GM19238 (cell line): Measurements from ENCODE around the gene SOAT2.

Source experiments
- DNase-seq: peaks from one replicate; pipeline ENCODE4 v3.0.0; 2011; ENCODE audit warnings: low spot score; ENCODE audit not compliant: insufficient read length

SOAT2 gene

GRCh38 chr12:53065470-53065869 is 37.8 kb upstream of the SOAT2 start:
- DNase-seq: no peak

DNA sequence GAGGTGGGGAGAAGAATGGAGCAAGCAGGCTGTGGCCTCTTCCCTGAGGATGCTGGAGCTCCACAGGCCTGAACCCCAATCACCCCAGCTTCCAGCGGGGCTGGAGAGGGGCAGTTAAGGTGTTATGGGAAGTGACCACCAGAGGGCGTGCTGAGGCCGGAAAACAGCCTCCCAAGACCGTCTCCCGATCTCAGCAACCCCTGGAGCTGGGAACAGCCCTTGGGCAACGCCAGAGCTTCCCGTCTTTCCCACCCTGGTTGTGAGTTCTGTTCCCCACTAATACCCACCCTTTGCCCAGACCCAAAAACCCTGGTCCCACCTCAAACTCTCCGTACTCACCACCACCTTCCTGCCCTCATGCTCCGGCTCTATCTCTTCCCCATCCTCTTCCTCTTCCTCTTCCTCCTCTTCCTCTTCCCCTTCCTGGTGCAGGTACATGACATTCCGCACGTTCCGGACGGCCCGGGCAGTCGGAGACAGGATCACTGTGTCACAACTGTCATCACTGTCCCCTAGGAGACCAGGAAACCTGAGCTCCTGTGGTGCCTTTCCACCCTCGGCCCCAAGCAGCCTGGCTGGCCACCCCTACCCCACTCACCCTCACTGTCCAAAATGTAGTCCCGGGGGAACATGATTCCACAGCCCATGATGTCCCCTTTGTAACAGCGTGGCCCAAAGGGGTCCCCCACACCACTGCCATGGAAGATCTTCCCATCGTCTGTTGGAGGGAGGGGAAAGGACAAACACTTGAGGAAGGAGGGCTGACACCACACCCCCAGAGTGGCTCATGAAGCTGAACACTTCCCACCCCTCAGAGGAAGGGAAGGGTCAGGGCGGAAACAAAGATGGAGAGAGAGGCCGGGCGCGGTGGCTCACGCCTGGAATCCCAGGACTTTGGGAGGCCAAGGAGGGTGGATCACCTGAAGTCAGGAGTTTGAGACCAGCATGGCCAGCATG is 37.0 kb upstream of the SOAT2 start:
- DNase-seq: peak; percentile 82

DNA sequence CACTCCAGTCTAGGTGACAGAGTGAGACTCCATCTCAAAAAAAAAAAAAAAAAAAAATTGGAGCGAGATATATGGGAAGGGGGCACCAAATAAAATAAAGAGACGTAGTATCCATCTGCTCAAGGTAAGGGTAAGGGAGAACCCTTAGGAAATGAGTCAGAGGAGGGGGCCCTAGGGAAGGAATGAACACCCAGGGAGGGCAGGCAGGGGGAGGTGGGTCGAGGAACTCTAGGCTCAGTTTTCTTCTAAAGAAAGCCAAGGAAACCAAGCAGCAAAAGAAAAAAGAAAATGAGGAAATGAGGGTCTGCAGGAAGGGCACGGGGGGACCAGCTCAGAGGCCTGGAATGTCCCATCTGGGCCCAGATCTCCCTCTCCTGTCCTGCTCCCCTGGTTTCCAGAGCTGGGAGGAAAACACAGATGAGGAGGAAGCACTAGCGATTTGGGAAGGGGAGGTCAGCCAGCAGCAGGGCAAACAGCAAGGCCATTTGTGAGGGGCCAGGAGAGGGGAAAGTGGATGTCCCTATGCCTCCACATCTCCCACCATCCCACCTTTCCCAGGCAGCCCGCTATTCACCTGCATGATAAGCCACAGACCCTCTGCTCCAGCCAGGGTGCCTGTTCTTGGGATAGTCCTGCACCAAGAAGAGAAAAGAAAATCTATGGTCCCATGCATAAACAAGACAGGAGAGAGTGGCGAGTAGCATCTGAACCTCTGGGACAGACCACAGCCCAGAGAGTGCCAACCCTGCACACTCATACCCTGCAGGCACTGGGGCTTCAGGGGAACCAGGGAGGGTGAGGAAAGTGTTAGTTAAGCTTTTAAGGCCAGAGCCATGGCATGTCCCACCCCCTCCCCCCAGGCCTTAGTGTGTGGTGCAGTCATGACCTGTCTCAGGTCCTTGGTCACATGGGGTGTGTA is 36.0 kb upstream of the SOAT2 start:
- no peak for DNase-seq

GRCh38 chr12:53067993-53068770 is 35.1 kb upstream of the SOAT2 start:
- no peak for DNase-seq

- DNase-seq: no peak
Measured at GRCh38 chr12:53068811-53069585, 34.3 kb upstream of the SOAT2 start.

DNA sequence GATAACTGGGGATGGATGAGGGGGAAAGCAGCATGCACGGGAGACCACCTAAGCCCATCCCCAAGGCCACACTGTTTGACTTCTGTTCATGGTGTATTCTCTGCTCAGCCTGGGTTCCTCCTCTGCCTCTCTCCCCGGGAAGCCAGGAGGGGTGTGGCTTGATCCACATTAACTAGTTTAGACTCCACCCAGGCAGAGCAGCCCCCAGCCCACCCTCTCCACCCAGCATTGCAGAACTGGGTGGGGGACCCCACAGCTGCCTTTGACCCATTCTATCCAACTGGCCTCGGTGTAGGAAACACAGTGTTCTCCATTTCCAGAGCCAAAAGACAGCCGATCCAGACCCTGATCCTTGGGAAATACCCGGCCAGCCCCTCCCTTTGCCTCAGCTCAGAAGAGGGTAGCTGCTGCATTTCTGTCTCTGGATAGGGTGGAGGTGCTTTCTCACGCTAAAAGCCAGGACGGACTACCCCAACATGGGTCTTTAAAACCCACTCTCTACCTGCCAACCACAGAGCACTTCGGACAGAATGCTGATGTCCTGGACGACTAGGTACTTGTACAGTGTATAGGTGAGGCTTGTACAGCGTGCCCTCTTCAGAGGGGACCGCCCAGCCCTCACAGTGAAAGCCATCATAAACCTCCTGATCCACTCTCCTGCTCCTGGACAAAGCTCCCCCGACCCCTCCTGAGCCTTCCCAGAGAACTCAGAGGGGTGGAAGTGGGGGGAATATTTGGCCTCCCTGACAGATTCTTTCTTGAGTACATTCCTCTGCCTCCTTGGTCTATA is 33.5 kb upstream of the SOAT2 start:
- DNase-seq: no peak

DNA sequence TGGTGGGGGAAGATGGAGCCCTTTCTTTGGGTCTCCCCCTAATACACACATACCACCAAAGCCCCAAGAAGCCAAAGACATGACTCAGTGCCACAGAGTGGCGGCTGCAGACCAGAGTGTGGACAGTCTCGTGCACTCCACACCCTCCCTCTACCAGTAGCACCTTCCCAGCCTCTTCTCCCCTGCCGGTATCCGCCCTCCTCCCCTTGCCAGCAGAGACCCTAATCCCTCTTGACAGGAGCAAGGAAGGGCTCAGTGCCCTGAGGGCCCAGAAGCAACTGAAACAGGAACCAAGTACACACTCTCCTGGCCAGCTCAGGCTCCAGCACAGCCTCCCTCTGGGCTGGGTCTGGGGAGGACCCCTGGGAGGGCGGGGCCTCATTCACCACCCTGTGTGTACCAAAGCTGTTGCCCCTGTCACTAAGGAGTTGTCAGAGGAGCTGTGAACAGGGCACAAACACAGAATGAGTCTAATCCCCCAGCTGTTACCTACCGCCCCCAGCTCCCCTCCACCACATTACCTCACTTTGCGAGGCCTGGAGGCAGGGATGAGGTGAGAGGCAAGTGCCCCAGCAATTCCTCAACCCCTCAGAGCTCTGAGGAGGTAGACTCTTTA is 32.3 kb upstream of the SOAT2 start:
- no peak for DNase-seq

DNA sequence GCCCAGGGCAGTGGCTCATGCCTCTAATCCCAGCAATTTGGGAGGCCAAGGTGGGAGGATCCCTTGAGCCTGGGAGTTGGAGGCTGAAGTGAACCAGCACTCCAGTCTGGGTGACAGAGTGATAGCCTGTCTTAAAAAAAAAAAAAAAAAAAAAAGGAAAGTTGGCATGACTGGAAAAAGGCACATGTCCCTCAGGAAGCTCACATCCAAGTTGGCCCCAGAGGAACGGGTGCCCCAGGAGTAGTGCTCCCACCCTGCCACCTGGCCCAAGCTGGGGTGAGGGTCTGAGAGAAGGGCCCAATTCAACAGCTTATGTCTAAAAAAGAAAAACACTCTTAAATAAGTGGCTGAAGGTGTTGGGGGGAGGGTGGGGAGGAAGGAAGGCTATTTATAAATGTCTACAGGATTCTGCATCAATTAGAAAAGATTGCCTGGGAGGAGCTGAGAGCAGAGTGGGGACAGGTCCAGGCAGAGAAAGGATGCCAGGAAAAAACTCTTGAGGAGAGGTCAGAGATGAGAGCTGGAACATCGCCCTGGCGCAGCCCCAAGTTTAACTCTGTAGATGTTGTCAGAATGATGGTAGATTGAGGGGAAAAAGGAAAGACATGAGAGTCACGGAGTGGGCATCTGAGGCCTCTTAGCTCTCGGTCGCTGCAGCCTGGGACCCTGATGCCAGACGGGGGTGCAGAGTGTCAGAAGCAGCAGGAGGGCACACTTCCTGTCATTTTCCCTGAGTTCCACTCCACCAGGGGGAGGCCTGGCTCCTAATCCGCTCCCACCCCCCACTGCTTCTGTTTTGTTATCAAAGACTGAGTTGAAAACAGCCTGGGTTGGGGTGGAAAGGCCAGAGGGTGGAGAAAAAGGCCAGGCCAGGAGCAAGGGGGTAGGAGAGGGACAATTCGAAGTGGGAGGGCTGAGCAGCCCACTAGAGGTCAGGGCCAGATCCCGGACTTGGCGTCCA is 31.4 kb upstream of the SOAT2 start:
- DNase-seq: no peak

DNA sequence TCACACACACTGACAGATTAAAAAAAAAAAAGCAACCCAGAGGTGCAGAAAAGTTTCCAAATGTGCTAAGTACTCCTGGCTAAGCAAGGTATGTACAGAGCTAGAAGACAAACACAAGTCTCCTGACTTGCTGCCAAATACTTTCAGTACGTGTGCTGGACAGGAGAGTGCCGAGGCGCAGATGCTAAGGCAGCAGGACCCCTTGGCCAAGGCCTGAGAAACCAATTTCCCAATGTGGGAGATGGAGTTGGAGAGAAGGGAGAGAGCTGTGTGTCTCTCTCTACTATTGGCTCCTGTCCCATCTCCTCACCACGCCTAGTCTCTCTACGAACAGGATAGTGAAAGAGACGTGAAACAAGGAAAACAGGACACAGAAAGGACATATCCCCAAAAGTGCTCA is 29.4 kb upstream of the SOAT2 start:
- no peak for DNase-seq

DNA sequence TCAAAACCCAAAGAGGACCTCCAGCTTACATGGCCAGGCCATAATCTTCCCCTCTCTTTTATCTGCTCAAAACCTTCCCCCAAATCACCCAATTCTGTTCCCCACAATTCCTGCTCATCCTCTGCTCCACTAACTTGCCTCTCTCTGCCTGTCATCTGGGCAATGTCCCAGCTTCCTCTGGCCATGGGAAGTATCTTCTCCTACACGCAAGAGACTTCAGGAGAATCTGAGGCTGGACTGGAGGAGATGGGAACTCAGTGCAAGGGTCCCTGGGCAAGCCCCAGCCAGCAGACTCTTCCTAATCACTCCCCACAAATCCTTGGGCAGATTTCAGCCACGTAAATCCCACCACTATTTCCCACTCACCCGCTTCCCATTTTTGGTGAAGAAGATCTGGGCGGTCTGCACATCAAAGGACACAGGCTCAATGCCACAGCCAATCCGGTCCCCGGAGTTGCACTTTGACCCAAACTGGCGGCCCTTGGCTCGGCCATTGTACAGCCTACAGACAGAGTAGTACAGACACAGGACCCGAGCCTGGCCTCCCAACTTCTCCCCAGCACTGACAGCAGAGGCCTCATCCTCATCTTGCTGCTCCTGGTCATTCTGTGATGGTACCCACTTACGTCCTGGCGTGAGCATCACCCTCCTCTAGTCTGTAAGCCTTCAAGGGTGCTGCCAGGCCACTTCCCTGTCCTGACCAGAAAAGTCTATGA is 28.8 kb upstream of the SOAT2 start:
- no peak for DNase-seq

GRCh38 chr12:53074999-53075370 is 28.3 kb upstream of the SOAT2 start:
- no peak for DNase-seq

- no peak for DNase-seq
Measured at GRCh38 chr12:53076461-53076860, 26.8 kb upstream of the SOAT2 start.

- DNase-seq: no peak
Measured at GRCh38 chr12:53077030-53077429, 26.3 kb upstream of the SOAT2 start.

DNA sequence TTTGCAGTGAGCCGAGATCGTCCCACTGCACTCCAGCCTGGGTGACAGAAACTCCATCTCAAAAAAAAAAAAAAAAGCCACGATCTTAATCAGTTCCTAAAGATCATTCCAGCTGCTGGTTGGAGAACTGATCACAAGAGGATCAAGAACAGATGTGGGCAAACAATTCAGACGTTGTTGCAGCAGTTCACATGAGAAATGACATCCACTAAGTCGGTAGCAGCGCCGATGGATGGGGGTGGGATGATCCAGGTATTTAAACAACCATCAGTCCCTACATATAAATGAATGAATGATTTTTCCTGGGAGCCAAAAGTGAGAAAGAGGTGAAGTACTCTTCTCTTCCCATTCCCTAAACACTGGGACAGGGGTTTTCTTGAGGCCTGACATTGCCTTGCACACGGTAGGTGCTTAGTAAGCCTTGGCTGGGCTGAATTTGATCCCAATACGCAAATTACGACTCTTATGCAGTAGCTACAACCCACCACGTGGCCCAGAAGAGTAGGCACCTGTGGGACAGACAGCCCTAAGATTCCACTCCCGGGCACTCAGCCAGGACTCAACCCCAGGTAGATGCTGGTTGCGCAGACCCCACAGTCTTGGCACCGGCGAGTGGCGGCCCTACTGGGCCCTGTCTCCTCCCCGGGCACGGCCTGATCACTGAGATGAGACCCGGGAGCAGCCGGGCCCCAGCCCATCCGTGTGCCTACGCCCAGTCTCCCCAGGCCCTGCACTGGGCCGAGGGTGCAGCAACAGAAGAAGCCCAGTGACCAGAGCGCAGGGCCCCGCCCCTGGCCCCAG is 24.7 kb upstream of the SOAT2 start:
- DNase-seq: no peak

DNA sequence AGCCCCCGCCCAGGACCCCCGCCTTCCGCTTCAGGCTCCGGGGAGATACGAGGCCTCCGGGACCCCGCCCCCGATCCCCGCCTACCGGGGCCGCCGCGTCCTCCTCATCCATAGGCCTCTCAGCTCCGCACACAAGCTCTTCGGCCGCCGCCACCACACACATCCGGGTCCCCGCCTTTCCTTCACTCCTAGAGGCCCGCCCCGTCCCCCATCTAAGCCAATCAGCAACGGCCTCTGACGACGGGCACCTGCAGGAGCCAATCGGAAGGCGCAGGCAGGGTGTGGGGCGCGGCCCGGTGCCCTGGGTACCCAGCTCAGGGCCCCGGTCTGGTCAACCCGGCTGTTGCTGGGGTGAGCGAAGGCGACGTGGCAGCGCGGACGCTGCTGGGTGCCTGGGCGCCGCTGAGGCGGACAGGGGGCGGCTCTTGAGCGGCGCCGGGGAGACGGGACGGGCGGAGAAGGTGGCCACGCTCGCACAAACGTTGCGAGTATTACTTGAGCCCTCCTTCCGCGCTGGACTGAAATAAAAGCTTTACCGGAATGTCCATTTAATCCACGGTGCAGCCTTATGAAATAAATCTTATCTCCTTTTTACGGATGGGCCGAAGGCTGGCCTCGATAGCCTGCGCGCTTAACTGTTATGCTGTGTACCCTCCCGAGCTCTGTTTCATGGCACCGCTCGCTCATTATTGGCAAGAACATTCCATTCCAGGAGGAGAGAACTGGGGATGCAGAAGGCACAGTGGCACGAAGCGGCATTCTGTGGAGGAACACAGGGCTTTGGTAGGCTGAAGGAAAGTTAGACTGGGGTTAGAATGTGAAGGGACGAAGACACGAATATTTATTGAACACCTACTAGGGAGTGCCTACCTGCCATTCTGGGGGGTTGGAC is 23.8 kb upstream of the SOAT2 start, which contains the start of gene SPRYD3:
Gene SPRYD3 (minus strand): TSS at position 165 of the 892 bp plus-strand sequence. CDS start 57 bp downstream, at position 108.
- DNase-seq: peak; percentile 100
